AG04450 (cell line): Measurements from ENCODE around the gene PLXNA2. TPM values are rescaled to one million over a fixed set of nuclear protein-coding genes. Genes with fewer than 3 reads are reported as not detected.

ENCODE experiments used
- CTCF ChIA-PET: fragments of 300-600, 350-600 bp; formaldehyde crosslinking; extraction: SDS; loops from one replicate; lab custom pipeline; 2022; ENCODE audit warnings: antibody characterized with exemption, inconsistent platforms; lab: Charles Lee
- POLR2A ChIA-PET: fragments of 350-600 bp; formaldehyde crosslinking; extraction: SDS; loops from one replicate; lab custom pipeline; 2021; ENCODE audit warnings: antibody characterized with exemption, inconsistent platforms; lab: Yijun Ruan, JAX
- DNase-seq: peaks from one replicate; pipeline ENCODE4 v3.0.0-alpha.2; 2011; ENCODE audit warnings: low read depth, low spot score
- H3K27ac ChIP-seq: one replicate; pipeline ENCODE4 v1.5.1; 2012; ENCODE audit warnings: low read depth, low read length, control low read depth
- H3K27me3 ChIP-seq: one replicate; pipeline ENCODE4 v1.6.0; 2012; ENCODE audit warnings: low read length; ENCODE audit not compliant: control insufficient read depth, insufficient read depth
- H3K4me3 ChIP-seq: 2 replicates; pipeline ENCODE4 v1.5.1; 2011; ENCODE audit warnings: mild to moderate bottlenecking, low read depth, low read length, control low read depth
- H3K9me3 ChIP-seq: 2 replicates; pipeline ENCODE4 v1.5.1; 2012; ENCODE audit warnings: low read length; ENCODE audit not compliant: control insufficient read depth, insufficient read depth
- CTCF ChIP-seq: IDR thresholded peaks from 2 replicates; pipeline ENCODE4 v1.5.1; 2011; ENCODE audit warnings: low read depth, low read length, control low read depth, inconsistent platforms
- polyA plus RNA-seq: library from polyadenylated mRNA; depleted of rRNA; stranded (reverse); fragments of >200 nt; gene quantifications from 2 replicates; pipeline ENCODE4 v1.2.3, GENCODE V29; 2011

The PLXNA2 gene
- polyA plus RNA-seq, 1 experiment: 0.10 TPM

GRCh38 chr1:207992677-207993236 is 251.4 kb downstream of the PLXNA2 start:
- DNase-seq: no peak
- Histone ChIP-seq H3K4me3 (no peak overlapping the region), H3K9me3 (no peaks in the 10 kb centered on the region), H3K27me3 (peaks cover 16% of the 10 kb centered on the region), H3K27ac (no peak overlapping the region)
- no peak for TF ChIP-seq CTCF
- ChIA-PET POLR2A (no interaction called here), CTCF (interaction anchor here (0.6 to 1.4 kb wide), 6 partner anchors 15 to 913 kb away, joined by 3 to 6 read pairs (median 3); no protein-coding TSS in a partner anchor)

GRCh38 chr1:207991583-207992026 is 252.6 kb downstream of the PLXNA2 start:
- Histone ChIP-seq H3K4me3 (no peak overlapping the region), H3K27ac (no peak overlapping the region), H3K9me3 (no peaks in the 10 kb centered on the region), H3K27me3 (peaks cover 16% of the 10 kb centered on the region)
- DNase-seq: no peak
- no peak for TF ChIP-seq CTCF
- POLR2A ChIA-PET: no interaction called here
- CTCF ChIA-PET: interaction anchor here (0.7 to 1.2 kb wide), 3 partner anchors 28 to 106 kb away, joined by 3 to 6 read pairs (median 5); no protein-coding TSS in a partner anchor

GRCh38 chr1:207990876-207991582 is 253.2 kb downstream of the PLXNA2 start:
- H3K27me3 ChIP-seq: peaks cover 15% of the 10 kb centered on the region
- H3K4me3 ChIP-seq: no peak overlapping the region
- no peak overlapping the region for H3K27ac ChIP-seq
- no peak for TF ChIP-seq CTCF
- POLR2A ChIA-PET: no interaction called here
- no peaks in the 10 kb centered on the region for H3K9me3 ChIP-seq
- CTCF ChIA-PET: interaction anchor here (1.0 to 1.2 kb wide), 2 partner anchors 28 to 106 kb away, joined by 5 to 6 read pairs; no protein-coding TSS in a partner anchor
- no peak for DNase-seq

- TF ChIP-seq CTCF: no peak
- ChIA-PET POLR2A (no interaction called here), CTCF (no interaction called here)
These were observed 253.7 kb downstream of the PLXNA2 start for GRCh38 chr1:207990455-207990854.

More at GRCh38 chr1:207990455-207990854, 253.7 kb downstream of the PLXNA2 start:
- H3K27ac ChIP-seq: no peak overlapping the region
- H3K4me3 ChIP-seq: no peak overlapping the region
- DNase-seq: no peak
- peaks cover 10% of the 10 kb centered on the region for H3K27me3 ChIP-seq
- H3K9me3 ChIP-seq: no peaks in the 10 kb centered on the region
